Liver (tissue), 9 donors: ENCODE results near the gene MAPK8IP3. TPM values are rescaled to one million over a fixed set of nuclear protein-coding genes. Genes with fewer than 3 reads are reported as not detected.

Experiments used
- DNase-seq: peaks from one replicate; pipeline ENCODE4 v3.0.0-alpha.2; 2017; ENCODE audit warnings: low spot score
- H3K27ac ChIP-seq, 2 donors: one replicate each; pipeline ENCODE4 v1.7.0; 2013; ENCODE audit warnings: inconsistent platforms in 2 of 2, low read length in 2 of 2, control low read depth in 1 of 2, low read depth in 1 of 2, mild to moderate bottlenecking in 1 of 2
- H3K27me3 ChIP-seq, 4 donors: one replicate each; pipeline versions ENCODE4 v1.6.1 to v1.7.0; 2013; ENCODE audit warnings: low read length in 3 of 4, inconsistent platforms in 1 of 4, mild to moderate bottlenecking in 1 of 4, moderate library complexity in 1 of 4; ENCODE audit not compliant: control insufficient read depth in 4 of 4, insufficient read depth in 4 of 4
- H3K36me3 ChIP-seq, 4 donors: one replicate each; pipeline versions ENCODE4 v1.6.1 to v1.7.0; 2013; ENCODE audit warnings: low read length in 3 of 4, mild to moderate bottlenecking in 3 of 4, low read depth in 1 of 4, moderate library complexity in 1 of 4; ENCODE audit not compliant: control insufficient read depth in 4 of 4, insufficient read depth in 3 of 4
- H3K4me1 ChIP-seq, 4 donors: one replicate each; pipeline versions ENCODE4 v1.6.1 to v1.7.0; 2013; ENCODE audit warnings: low read length in 3 of 4, mild to moderate bottlenecking in 3 of 4, moderate library complexity in 1 of 4; ENCODE audit not compliant: control insufficient read depth in 4 of 4, insufficient read depth in 4 of 4
- H3K4me3 ChIP-seq, 3 donors: one replicate each; pipeline versions ENCODE4 v1.6.1 to v1.7.0; 2013; ENCODE audit warnings: low read length in 3 of 3, control low read depth in 1 of 3, low read depth in 1 of 3, mild to moderate bottlenecking in 1 of 3
- H3K9ac ChIP-seq, 2 donors: one replicate each; pipeline ENCODE4 v1.7.0; 2013; ENCODE audit warnings: low read length in 2 of 2, mild to moderate bottlenecking in 2 of 2, moderate library complexity in 2 of 2, control low read depth in 1 of 2, low read depth in 1 of 2
- H3K9me3 ChIP-seq, 4 donors: one replicate each; pipeline versions ENCODE4 v1.6.1 to v1.7.0; 2013; ENCODE audit warnings: low read length in 3 of 4; ENCODE audit not compliant: control insufficient read depth in 4 of 4
- ATF3 ChIP-seq: IDR thresholded peaks from 2 replicates; pipeline ENCODE4 v1.6.1; 2016; ENCODE audit warnings: antibody characterized with exemption
- CTCF ChIP-seq: fragments of 150-350 bp; IDR thresholded peaks from 2 replicates; pipeline ENCODE4 v1.5.1; 2017; ENCODE audit warnings: improper control_type of control experiment, low read depth, low read length; ENCODE audit not compliant: missing input control
- EGR1 ChIP-seq, 2 donors: IDR thresholded peaks; 2 replicates each; pipeline ENCODE4 v1.6.1; 2016 to 2018; ENCODE audit warnings: antibody characterized with exemption in 2 of 2, low read depth in 2 of 2
- FOXA1 ChIP-seq: IDR thresholded peaks from 2 replicates; pipeline ENCODE4 v1.6.1; 2016; ENCODE audit warnings: antibody characterized with exemption
- FOXA2 ChIP-seq: IDR thresholded peaks from 2 replicates; pipeline ENCODE4 v1.6.1; 2016; ENCODE audit warnings: antibody characterized with exemption
- GABPA ChIP-seq, 2 donors: IDR thresholded peaks in 1 of 2; conservative IDR thresholded peaks in 1 of 2; 2 replicates each; pipeline ENCODE4 v1.6.1; 2016; ENCODE audit warnings: antibody characterized with exemption in 2 of 2, mild to moderate bottlenecking in 1 of 2, moderate library complexity in 1 of 2
- HNF4A ChIP-seq, 2 donors: conservative IDR thresholded peaks; 2 replicates each; pipeline ENCODE4 v1.6.1; 2016; ENCODE audit warnings: antibody characterized with exemption in 2 of 2, mild to moderate bottlenecking in 2 of 2
- HNF4G ChIP-seq: IDR thresholded peaks from 2 replicates; pipeline ENCODE4 v1.6.1; 2016; ENCODE audit warnings: antibody characterized with exemption
- JUND ChIP-seq, 2 donors: IDR thresholded peaks; 2 replicates each; pipeline ENCODE4 v1.6.1; 2016; ENCODE audit warnings: antibody characterized with exemption in 2 of 2
- NR2F2 ChIP-seq: IDR thresholded peaks from 2 replicates; pipeline ENCODE4 v1.6.1; 2016; ENCODE audit warnings: antibody characterized with exemption
- RAD21 ChIP-seq, 2 donors: IDR thresholded peaks; 2 replicates each; pipeline ENCODE4 v1.6.1; 2016; ENCODE audit warnings: antibody characterized with exemption in 2 of 2, mild to moderate bottlenecking in 2 of 2
- REST ChIP-seq: IDR thresholded peaks from 2 replicates; pipeline ENCODE4 v1.6.1; 2016; ENCODE audit warnings: antibody characterized with exemption, mild to moderate bottlenecking
- RXRA ChIP-seq, 2 donors: IDR thresholded peaks; 2 replicates each; pipeline ENCODE4 v1.6.1; 2017 to 2018; ENCODE audit warnings: antibody characterized with exemption in 2 of 2, mild to moderate bottlenecking in 1 of 2
- SP1 ChIP-seq: IDR thresholded peaks from 2 replicates; pipeline ENCODE4 v1.6.1; 2018; ENCODE audit warnings: antibody characterized with exemption, mild to moderate bottlenecking
- TAF1 ChIP-seq: conservative IDR thresholded peaks from 2 replicates; pipeline ENCODE4 v1.6.1; 2016; ENCODE audit warnings: antibody characterized with exemption, mild to moderate bottlenecking
- ZBTB33 ChIP-seq: IDR thresholded peaks from 2 replicates; pipeline ENCODE4 v1.6.1; 2016; ENCODE audit warnings: antibody characterized with exemption
- WGBS: extraction: QIAGEN DNeasy Blood & Tissue Kit; methylation state at CpG from one replicate; pipeline ENCODE4 v1.1.7; 2013; 5-methylcytosine and 5-hydroxymethylcytosine counted together
- polyA plus RNA-seq, 2 donors: library from polyadenylated mRNA; stranded (reverse) in 1 of 2; unstranded in 1 of 2; fragments of 200-250 nt in 1 of 2; fragments of >200 nt in 1 of 2; fragmentation: Nextera tagmentation in 1 of 2; extraction: Ambion mirVana in 1 of 2; gene quantifications; one replicate each; pipeline versions ENCODE4 v1.2.1 to v1.2.3, GENCODE V29; 2013 to 2015
- total RNA-seq, 2 donors: library from RNA; depleted of rRNA; stranded (reverse); fragments of >200 nt; gene quantifications; one replicate each; pipeline ENCODE4 v1.2.3, GENCODE V29; 2014
- TF ChIP-seq, protein P1 (sequence below): IDR thresholded peaks from 2 replicates; pipeline ENCODE4 v1.6.1; 2016; ENCODE audit warnings: antibody characterized with exemption
- donor health status: healthy.
- donor health status: healthy.
- donor health status: healthy.
- donor health status: healthy.
- donor health status: healthy.

MAPK8IP3 gene
- total and polyA plus RNA-seq, 4 donors = 4.1 to 43.0 (median 9.3) TPM

GRCh38 chr16:1687427-1688316 lies 18.3 kb upstream of the MAPK8IP3 start:
- Histone ChIP-seq H3K4me3 (no peak overlapping the region), H3K27me3 (no peaks in the 10 kb centered on the region), H3K36me3 (peaks cover 8 to 38% (median 19%) of the 10 kb centered on the region in 4 donors), H3K27ac (peak overlapping the region; percentile 47 to 68), H3K9ac (no peak overlapping the region), H3K9me3 (no peaks in the 10 kb centered on the region), H3K4me1 (peaks cover 0 to 9% (median 6%) of the 10 kb centered on the region in 4 donors)
- WGBS = 90% methylated on average over 17 of the region's 17 CpGs
- DNase-seq = no peak
- TF ChIP-seq FOXA1 = no peak
- no peak for TF ChIP-seq FOXA2
- TF ChIP-seq TAF1 = no peak
- TF ChIP-seq EGR1 (IDR thresholded peaks at IDR 0.05; ENCODE audit: low read depth in 2 of 2) = no peak
- TF ChIP-seq HNF4G = no peak
- TF ChIP-seq NR2F2 = no peak
- TF ChIP-seq HNF4A (conservative IDR thresholded peaks at IDR 0.05) = no peak
- no peak for TF ChIP-seq ZBTB33
- TF ChIP-seq GABPA (IDR thresholded peaks at IDR 0.05 in 1 of 2, conservative IDR thresholded peaks at IDR 0.05 in 1 of 2) = no peak
- no peak for TF ChIP-seq REST
- TF ChIP-seq ATF3 = no peak
- no peak for TF ChIP-seq RAD21 (IDR thresholded peaks at IDR 0.05)
- TF ChIP-seq SP1 = no peak
- TF ChIP-seq JUND (IDR thresholded peaks at IDR 0.05) = no peak

DNA sequence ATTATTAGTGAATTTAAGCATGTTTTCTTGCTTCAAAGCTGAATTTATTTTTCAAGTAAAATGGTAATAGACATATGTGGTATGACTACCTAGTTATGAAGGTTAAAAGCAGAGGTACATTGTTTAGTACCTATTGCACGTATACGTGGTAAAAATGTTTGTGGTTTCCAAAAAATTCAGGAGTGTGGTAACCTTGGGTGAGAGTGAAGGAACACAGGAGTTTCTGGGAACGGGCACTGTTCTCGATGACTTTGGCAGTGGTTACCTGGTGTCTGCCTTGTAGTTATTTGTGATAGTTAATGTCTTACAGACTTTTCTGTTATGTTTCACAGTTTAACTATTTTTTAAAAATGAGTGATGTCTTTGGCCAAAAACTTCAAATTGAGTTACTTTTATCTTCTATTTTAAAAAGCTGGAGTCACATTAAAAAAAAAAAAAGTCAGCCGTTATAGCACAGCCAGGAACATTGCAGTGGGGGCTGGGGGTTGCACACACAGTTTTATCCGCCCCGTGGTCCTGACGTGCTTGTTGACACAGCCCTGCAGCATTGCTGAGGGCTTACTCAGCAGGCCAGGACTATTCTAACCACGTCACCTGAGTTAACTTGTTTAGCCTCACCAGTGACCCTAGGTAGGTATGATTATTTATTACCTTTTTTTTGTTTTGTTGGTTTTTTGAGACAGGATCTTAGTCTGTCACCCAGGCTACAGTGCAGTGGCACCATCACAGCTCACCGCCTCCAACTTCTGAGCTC lies 17.0 kb upstream of the MAPK8IP3 start:
- Histone ChIP-seq H3K36me3 (peaks cover 15 to 44% (median 31%) of the 10 kb centered on the region in 4 donors), H3K9me3 (no peaks in the 10 kb centered on the region), H3K9ac (peak overlapping the region in 1 of 2 donors; percentile 73), H3K4me1 (peaks cover 0 to 9% (median 6%) of the 10 kb centered on the region in 4 donors), H3K4me3 (no peak overlapping the region), H3K27me3 (no peaks in the 10 kb centered on the region), H3K27ac (peak overlapping the region; percentile 47 to 68)
- 52% methylated on average over 10 of the region's 10 CpGs for WGBS
- no peak for DNase-seq
- no peak for TF ChIP-seq HNF4G
- peak; percentile 72 for TF ChIP-seq FOXA1
- TF ChIP-seq GABPA (IDR thresholded peaks at IDR 0.05 in 1 of 2, conservative IDR thresholded peaks at IDR 0.05 in 1 of 2) = no peak
- no peak for TF ChIP-seq ZBTB33
- no peak for TF ChIP-seq HNF4A (conservative IDR thresholded peaks at IDR 0.05)
- peak; percentile 33 for TF ChIP-seq SP1
- TF ChIP-seq, protein P1, sequence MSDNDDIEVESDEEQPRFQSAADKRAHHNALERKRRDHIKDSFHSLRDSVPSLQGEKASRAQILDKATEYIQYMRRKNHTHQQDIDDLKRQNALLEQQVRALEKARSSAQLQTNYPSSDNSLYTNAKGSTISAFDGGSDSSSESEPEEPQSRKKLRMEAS = no peak
- TF ChIP-seq EGR1 (IDR thresholded peaks at IDR 0.05; ENCODE audit: low read depth in 2 of 2) = no peak
- TF ChIP-seq RXRA (IDR thresholded peaks at IDR 0.05) = peak in 1 of 2 donors; percentile 35
- TF ChIP-seq FOXA2 = peak; percentile 88
- no peak for TF ChIP-seq CTCF
- no peak for TF ChIP-seq TAF1
- no peak for TF ChIP-seq RAD21 (IDR thresholded peaks at IDR 0.05)
